Activated CD8-positive, alpha-beta T cell treated with anti-CD3 and anti-CD28 coated beads for 36 hours (primary cell): Measurements from ENCODE around the gene PAF1. TPM values are rescaled to one million over a fixed set of nuclear protein-coding genes. Genes with fewer than 3 reads are reported as not detected.

Experiments used
- ATAC-seq: fragments of 200-7000 bp; cut with Tn5 transposase; one replicate; pipeline ENCODE4 v1.10.0; 2021; ENCODE audit warnings: mild to moderate bottlenecking, moderate library complexity
- CTCF ChIA-PET: fragments of 350-600 bp; sonication (Branson Sonifier 250); formaldehyde crosslinking; loops from one replicate; lab custom pipeline; 2021; ENCODE audit warnings: antibody characterized with exemption; lab: Charles Lee
- POLR2A ChIA-PET: fragments of 350-600 bp; sonication (Branson Sonifier 250); formaldehyde crosslinking; loops from one replicate; lab custom pipeline; 2021; ENCODE audit warnings: antibody characterized with exemption; lab: Charles Lee
- DNase-seq: peaks from one replicate; pipeline ENCODE4 v3.0.0-alpha.2; 2020
- H3K27ac Mint-ChIP-seq: one replicate; pipeline ENCODE4 v1.8.0; 2021; ENCODE audit warnings: mild to moderate bottlenecking, mixed read lengths
- H3K27me3 Mint-ChIP-seq: one replicate; pipeline ENCODE4 v1.8.0; 2021; ENCODE audit warnings: mixed read lengths
- H3K36me3 Mint-ChIP-seq: one replicate; pipeline ENCODE4 v1.8.0; 2021; ENCODE audit warnings: low read depth, mixed read lengths
- H3K4me1 Mint-ChIP-seq: one replicate; pipeline ENCODE4 v1.8.0; 2021; ENCODE audit warnings: low read depth, mixed read lengths
- H3K4me3 Mint-ChIP-seq: one replicate; pipeline ENCODE4 v1.8.0; 2021; ENCODE audit warnings: mild to moderate bottlenecking, moderate library complexity, mixed read lengths
- H3K9me3 Mint-ChIP-seq: one replicate; pipeline ENCODE4 v1.8.0; 2021; ENCODE audit warnings: mixed read lengths
- intact Hi-C: fragments of 100-400 bp; cut with micrococcal nuclease; formaldehyde crosslinking; loops from one replicate; pipeline ENCODE4 v1.10.0; 2022
- total RNA-seq, 2 experiments: library from RNA; stranded (reverse); gene quantifications; one replicate each; pipeline ENCODE4 v1.2.3, GENCODE V29; 2021
- TF ChIP-seq, protein P1 (sequence below): fragments of 200-600 bp; IDR thresholded peaks from one replicate; pipeline ENCODE4 v1.8.0; 2022; ENCODE audit warnings: antibody characterized with exemption, mild to moderate bottlenecking

Gene PAF1
- total RNA-seq, 2 experiments from 2014 or later = 35.5 to 36.5 TPM

DNA sequence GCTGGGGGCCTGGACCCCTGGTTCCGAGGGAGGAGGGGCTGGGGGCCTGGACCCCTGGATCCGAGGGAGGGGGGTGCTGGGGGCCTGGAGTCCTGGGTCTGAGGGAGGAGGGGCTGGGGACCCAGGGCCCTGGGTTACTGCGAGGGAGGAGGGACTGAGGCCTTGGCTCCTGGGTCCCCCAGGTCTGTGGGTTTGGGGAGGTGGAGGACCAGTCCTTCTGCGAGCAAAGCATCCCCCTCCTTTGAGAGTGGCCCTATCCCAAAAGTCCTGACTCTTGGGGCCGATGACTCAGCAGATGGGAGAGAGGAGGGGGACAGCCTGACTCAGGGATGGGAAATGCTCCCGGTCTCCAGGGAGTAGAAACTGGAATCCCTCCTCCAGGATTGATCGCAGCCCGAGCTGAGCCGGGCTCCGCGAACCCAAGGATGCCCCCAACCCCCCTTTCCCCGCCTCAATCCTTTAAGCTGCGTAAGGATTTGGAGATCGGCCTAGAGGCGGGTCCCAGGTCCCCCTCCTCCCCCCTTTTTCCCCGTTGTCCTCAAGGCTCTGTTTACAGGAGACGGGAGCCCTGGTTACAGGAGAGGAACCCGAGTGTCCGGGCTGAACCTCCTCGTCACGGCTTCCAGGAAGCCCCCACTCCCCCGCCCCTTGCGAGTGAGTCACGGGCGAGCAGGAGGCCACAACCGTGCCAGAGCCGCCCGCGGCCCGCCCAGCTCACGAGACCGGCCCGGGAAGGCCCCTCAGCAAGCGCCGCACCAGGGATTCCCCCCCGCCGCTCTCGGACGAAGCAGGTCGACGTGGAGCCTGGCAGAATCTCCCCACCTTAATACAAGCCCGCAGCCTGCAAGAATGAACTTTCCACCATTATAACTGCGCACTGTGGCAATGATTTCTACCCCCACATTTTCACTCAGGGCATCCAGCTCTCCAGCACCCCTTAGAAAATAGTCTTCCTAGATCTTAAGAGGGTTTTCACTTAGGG, 12.7 kb upstream of the PAF1 start:
- TF ChIP-seq, protein P1, sequence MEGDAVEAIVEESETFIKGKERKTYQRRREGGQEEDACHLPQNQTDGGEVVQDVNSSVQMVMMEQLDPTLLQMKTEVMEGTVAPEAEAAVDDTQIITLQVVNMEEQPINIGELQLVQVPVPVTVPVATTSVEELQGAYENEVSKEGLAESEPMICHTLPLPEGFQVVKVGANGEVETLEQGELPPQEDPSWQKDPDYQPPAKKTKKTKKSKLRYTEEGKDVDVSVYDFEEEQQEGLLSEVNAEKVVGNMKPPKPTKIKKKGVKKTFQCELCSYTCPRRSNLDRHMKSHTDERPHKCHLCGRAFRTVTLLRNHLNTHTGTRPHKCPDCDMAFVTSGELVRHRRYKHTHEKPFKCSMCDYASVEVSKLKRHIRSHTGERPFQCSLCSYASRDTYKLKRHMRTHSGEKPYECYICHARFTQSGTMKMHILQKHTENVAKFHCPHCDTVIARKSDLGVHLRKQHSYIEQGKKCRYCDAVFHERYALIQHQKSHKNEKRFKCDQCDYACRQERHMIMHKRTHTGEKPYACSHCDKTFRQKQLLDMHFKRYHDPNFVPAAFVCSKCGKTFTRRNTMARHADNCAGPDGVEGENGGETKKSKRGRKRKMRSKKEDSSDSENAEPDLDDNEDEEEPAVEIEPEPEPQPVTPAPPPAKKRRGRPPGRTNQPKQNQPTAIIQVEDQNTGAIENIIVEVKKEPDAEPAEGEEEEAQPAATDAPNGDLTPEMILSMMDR = no peak
- peak overlapping the region; percentile 75 for H3K4me3 Mint-ChIP-seq
- H3K4me1 Mint-ChIP-seq = peaks cover 60% of the 10 kb centered on the region
- no peaks in the 10 kb centered on the region for H3K27me3 Mint-ChIP-seq
- peaks cover 26% of the 10 kb centered on the region for H3K36me3 Mint-ChIP-seq
- CTCF ChIA-PET = interaction anchor here (2.3 to 8.5 kb wide), 2 partner anchors 8 to 12 kb away, joined by 7 to 153 read pairs; partner anchors contain the start of genes MED29, PAF1 and PLEKHG2
- ATAC-seq (peak; percentile 22), DNase-seq (peak; percentile 98)
- no peaks in the 10 kb centered on the region for H3K9me3 Mint-ChIP-seq
- H3K27ac Mint-ChIP-seq = peak overlapping the region; percentile 99
- POLR2A ChIA-PET = interaction anchor here (0.8 to 4.9 kb wide), 6 partner anchors 11 to 77 kb away, joined by 3 to 37 read pairs (median 4); partner anchors contain the start of genes MED29, PAF1, RPS16 and TIMM50
- intact Hi-C loops = no loop called here

DNA sequence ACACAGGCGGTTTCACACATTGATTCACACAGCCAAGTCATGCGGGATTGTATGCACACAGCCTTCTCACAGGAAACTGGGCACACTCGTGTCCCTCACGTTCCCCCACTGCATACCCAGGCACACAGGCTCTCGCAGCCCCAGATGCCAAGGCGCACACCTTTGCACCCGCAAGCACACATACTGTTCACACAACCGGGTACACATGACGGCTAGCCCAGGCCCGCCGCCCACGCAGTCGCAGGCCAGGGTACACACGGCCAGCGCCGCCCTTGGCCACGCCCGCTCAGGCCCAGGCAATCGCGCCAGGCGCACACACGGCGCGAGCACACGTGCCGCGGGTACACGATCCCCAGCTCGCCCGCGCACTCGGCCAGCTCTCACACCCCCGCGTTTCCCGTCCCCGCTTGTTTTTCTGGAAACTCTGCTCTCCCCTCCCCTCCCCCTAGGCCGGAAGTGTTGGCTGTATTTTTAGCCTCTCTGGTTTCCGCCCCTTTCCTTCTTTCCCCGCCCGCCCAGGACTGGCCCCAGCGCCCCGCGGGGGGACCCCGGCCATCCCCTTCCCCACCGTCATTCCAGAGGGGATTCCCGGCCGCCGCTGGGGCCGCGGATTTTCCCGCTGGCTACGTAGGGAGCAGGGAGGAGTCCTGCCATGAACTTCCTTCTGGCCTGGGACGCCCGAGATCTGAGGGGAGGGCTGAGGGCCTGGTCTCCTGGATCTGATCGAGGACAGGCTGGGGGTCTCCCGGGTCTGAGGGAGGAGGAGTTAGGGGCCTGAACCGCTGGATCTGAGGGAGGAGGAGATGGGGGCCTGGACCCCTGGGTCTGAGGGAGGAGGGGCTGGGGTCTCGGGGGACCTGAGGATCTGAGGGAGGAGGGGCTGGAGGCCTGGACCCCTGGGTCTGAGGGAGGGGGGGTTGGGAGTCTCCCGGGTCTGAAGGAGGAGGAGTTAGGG, 11.7 kb upstream of the PAF1 start:
- H3K4me1 Mint-ChIP-seq = peaks cover 70% of the 10 kb centered on the region
- H3K36me3 Mint-ChIP-seq = peaks cover 16% of the 10 kb centered on the region
- H3K27me3 Mint-ChIP-seq = no peaks in the 10 kb centered on the region
- ChIA-PET POLR2A (interaction anchor here (0.9 to 9.9 kb wide), 11 partner anchors 9 to 115 kb away, joined by 3 to 80 read pairs (median 6); partner anchors contain the start of genes MED29, PAF1, PLEKHG2 and RPS16), CTCF (interaction anchor here (2.6 to 8.5 kb wide), 2 partner anchors 9 to 11 kb away, joined by 17 to 153 read pairs; partner anchors contain the start of genes MED29, PAF1 and PLEKHG2)
- peak; percentile 1 for ATAC-seq
- H3K4me3 Mint-ChIP-seq = peak overlapping the region; percentile 75
- peak overlapping the region; percentile 99 for H3K27ac Mint-ChIP-seq
- no peaks in the 10 kb centered on the region for H3K9me3 Mint-ChIP-seq
- intact Hi-C loops = no loop called here
- peak; percentile 94 for DNase-seq
- TF ChIP-seq, protein P1 = no peak

DNA sequence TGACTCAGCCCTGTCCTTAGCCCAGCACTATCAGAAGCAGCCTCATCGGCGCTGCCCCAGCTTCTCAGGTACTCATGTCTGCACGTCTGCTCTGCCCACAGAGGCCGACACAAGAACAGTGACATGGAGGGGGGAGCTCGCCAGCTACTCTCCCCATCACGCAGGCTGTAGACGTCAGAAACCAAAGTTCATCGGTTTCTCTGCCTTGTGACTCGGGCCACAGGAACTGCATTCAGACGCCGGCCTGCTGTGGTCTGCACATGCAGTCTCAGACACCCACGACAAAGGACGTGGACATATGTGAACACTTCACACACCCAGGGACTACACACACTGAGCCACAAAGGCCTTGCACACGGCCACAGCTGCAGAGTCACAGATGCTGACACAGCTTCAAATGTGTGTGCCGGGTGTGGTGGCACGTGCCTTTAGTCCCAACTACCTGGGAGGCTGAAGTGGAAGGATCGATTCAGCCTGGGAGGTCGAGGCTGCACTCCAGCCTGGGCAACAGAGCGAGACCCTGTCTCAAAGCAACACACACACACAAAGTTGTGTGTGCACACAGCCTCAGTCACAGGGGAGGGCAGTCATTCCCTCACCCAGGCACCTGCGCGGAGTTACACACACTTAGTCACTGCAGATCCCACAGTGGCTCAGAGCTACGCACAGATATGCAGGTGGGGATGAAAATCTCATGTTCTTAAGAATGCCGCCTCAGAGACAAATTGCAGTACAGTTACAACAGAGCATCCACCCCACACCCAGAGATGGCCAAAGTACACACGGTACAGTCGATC, 10.8 kb upstream of the PAF1 start:
- peak; percentile 62 for ATAC-seq
- peak; percentile 95 for DNase-seq
- TF ChIP-seq, protein P1 = no peak
- Mint-ChIP-seq H3K9me3 (no peaks in the 10 kb centered on the region), H3K4me1 (peaks cover 74% of the 10 kb centered on the region), H3K27ac (peak overlapping the region; percentile 99), H3K4me3 (peak overlapping the region; percentile 75), H3K36me3 (peaks cover 11% of the 10 kb centered on the region), H3K27me3 (no peaks in the 10 kb centered on the region)
- intact Hi-C loops = no loop called here
- ChIA-PET POLR2A (interaction anchor here (0.9 to 9.9 kb wide), 13 partner anchors 10 to 131 kb away, joined by 3 to 80 read pairs (median 4); partner anchors contain the start of genes EID2B, MED29, PAF1 and PLEKHG2), CTCF (interaction anchor here (0.6 to 8.5 kb wide), 5 partner anchors 10 to 72 kb away, joined by 3 to 153 read pairs (median 3); partner anchors contain the start of genes MED29, PAF1 and PLEKHG2)

DNA sequence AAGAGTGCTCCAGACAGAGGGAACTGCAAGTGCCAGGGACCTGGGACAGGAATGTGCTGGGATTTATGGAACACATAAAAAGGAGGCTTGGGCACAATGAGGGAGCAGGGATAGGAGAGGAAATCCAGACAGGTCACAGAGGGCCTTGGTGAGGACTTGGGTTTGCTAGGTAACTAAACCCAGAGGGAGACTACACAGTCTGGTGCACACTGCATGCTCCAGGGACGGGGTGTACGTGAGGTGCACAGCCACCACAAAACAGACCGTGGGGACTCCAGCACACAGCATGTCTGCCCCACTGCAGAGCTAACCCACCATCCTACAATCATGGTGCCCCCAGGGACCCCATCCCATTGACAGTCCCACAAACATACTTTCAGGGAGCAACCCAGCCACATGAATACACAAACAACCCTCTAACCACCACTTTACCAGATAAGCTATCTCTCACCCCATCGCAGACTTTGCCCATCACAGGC, 10.2 kb upstream of the PAF1 start:
- Mint-ChIP-seq H3K27me3 (no peaks in the 10 kb centered on the region), H3K27ac (peak overlapping the region; percentile 99), H3K9me3 (no peaks in the 10 kb centered on the region), H3K4me1 (peaks cover 71% of the 10 kb centered on the region), H3K4me3 (peak overlapping the region; percentile 75), H3K36me3 (peaks cover 11% of the 10 kb centered on the region)
- peak; percentile 6 for ATAC-seq
- no peak for DNase-seq
- CTCF ChIA-PET = interaction anchor here (0.6 to 8.5 kb wide), 6 partner anchors 10 to 73 kb away, joined by 3 to 153 read pairs (median 4); partner anchors contain the start of genes MED29, PAF1, PLEKHG2 and RPS16
- intact Hi-C loops = no loop called here
- POLR2A ChIA-PET = interaction anchor here (0.9 to 9.9 kb wide), 10 partner anchors 10 to 132 kb away, joined by 3 to 80 read pairs (median 6); partner anchors contain the start of genes EID2B, MED29, PAF1 and PLEKHG2
- TF ChIP-seq, protein P1 = no peak
